ENCODE data around the gene EEF1G. TPM values are rescaled to one million over a fixed set of nuclear protein-coding genes. Genes with fewer than 3 reads are reported as not detected.

Gene EEF1G
- total and polyA plus RNA-seq, 4 donors = 941 to 1,160 (median 1,086) TPM

DNA sequence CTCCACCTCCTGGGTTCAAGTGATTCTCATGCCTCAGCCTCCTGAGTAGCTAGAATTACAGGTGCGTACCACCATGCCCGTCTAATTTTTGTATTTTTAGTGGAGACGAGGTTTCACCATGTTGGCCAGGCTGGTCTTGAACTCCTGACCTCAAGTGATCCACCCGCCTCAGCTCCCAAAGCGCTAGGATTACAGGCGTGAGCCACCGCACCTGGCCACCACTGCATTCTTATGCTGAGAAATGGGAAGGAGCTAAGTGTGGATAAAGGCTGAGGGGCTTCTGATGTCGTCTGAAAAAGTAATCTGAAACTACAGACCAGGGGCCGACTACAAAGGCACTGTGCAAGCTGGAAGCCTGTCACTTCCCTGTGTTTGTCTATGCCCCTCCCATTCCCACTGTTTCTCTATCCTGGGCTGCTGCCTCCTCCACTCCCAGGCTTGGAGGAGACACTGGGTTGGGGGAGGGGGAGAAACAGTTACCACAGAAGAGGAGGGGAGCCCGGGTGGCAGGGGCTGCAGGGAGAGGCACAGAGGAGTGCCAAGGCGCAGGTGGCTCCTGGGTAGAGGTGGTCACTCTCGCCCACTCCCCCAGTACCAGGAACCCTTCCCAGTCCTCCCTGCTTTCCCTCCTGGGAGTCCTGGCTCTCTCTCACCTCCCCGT lies 30.9 kb upstream of the EEF1G start:
- H3K4me1 ChIP-seq (ENCODE audit: control insufficient read depth in 5 of 5, insufficient read depth in 5 of 5, low read length in 5 of 5) = peaks cover 6 to 26% (median 10%) of the 10 kb centered on the region in 5 donors
- no peak overlapping the region for H3K4me3 ChIP-seq
- ATAC-seq (ENCODE audit: insufficient read depth, low FRiP score) (no peak), DNase-seq (no peak)
- no peaks in the 10 kb centered on the region for H3K9me3 ChIP-seq (ENCODE audit: control insufficient read depth in 4 of 4, insufficient read depth in 3 of 4, low read length in 3 of 4)
- H3K27ac ChIP-seq (ENCODE audit: low read depth in 1 of 2, low read length in 1 of 2) = no peak overlapping the region
- 90 to 91% methylated on average over 13 of the region's 13 CpGs for WGBS, 2 donors
- H3K27me3 ChIP-seq (ENCODE audit: control insufficient read depth in 3 of 3, insufficient read depth in 3 of 3, low read length in 2 of 3) = no peaks in the 10 kb centered on the region
- TF ChIP-seq, protein P1, sequence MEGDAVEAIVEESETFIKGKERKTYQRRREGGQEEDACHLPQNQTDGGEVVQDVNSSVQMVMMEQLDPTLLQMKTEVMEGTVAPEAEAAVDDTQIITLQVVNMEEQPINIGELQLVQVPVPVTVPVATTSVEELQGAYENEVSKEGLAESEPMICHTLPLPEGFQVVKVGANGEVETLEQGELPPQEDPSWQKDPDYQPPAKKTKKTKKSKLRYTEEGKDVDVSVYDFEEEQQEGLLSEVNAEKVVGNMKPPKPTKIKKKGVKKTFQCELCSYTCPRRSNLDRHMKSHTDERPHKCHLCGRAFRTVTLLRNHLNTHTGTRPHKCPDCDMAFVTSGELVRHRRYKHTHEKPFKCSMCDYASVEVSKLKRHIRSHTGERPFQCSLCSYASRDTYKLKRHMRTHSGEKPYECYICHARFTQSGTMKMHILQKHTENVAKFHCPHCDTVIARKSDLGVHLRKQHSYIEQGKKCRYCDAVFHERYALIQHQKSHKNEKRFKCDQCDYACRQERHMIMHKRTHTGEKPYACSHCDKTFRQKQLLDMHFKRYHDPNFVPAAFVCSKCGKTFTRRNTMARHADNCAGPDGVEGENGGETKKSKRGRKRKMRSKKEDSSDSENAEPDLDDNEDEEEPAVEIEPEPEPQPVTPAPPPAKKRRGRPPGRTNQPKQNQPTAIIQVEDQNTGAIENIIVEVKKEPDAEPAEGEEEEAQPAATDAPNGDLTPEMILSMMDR (IDR thresholded peaks at IDR 0.05; ENCODE audit: control extremely low read depth, extremely low read depth) = no peak
- H3K9ac ChIP-seq (ENCODE audit: insufficient read depth in 1 of 2, low read length in 2 of 2) = no peak overlapping the region
- H3K36me3 ChIP-seq (ENCODE audit: control insufficient read depth in 4 of 4, insufficient read depth in 4 of 4, low read length in 4 of 4) = peaks cover 0 to 41% (median 20%) of the 10 kb centered on the region in 4 donors

DNA sequence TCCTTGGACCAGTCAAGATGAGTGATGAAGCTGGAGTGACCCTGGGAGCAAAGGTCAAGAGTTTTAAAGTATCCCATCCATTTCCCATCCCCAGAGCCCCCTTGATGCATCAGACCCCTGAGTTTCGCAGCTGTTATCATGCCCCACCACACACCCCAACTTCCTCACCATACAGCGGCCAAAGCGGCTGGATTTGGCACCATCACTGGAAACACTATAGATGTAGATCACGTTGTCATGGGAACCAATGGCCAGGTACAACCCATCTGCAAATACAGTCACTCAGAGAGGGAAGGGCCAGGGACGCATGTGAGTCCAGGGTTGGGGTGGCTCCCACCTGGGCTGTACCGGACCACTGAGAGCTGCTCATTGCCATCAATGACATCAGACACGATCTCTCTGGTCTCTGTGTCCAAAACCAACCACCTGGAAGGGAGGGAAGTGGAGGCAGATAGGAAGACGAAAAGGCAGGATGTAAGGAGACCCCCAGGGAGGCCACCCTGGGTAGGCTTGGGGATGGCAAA lies 30.1 kb upstream of the EEF1G start:
- Histone ChIP-seq H3K36me3 (ENCODE audit: control insufficient read depth in 4 of 4, insufficient read depth in 4 of 4, low read length in 4 of 4) (peaks cover 0 to 38% (median 20%) of the 10 kb centered on the region in 4 donors), H3K9me3 (ENCODE audit: control insufficient read depth in 4 of 4, insufficient read depth in 3 of 4, low read length in 3 of 4) (no peaks in the 10 kb centered on the region), H3K9ac (ENCODE audit: insufficient read depth in 1 of 2, low read length in 2 of 2) (no peak overlapping the region), H3K27ac (ENCODE audit: low read depth in 1 of 2, low read length in 1 of 2) (no peak overlapping the region), H3K4me3 (no peak overlapping the region), H3K4me1 (ENCODE audit: control insufficient read depth in 5 of 5, insufficient read depth in 5 of 5, low read length in 5 of 5) (peaks cover 8 to 33% (median 12%) of the 10 kb centered on the region in 5 donors), H3K27me3 (ENCODE audit: control insufficient read depth in 3 of 3, insufficient read depth in 3 of 3, low read length in 2 of 3) (no peaks in the 10 kb centered on the region)
- ATAC-seq (ENCODE audit: insufficient read depth, low FRiP score) (no peak), DNase-seq (no peak)
- WGBS, 2 donors = 95 to 97% methylated on average over 8 of the region's 8 CpGs
- TF ChIP-seq, protein P1 (IDR thresholded peaks at IDR 0.05; ENCODE audit: control extremely low read depth, extremely low read depth) = no peak

DNA sequence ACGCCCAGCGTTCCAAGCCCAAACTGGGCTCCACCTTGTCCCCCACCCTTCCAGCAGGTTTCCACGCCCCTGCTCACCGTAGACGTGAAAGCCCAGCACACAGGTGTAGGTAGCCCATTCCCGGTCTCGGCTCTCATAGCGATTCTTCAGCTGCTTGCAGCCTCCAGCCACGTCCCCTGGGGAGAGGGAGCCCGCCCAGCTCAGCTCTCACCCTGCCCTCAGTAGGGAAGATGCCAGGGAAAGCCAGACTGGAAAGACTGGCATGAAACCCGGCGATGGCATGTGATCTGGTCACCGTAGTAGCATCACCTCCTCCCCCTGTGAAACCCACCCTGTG lies 29.3 kb upstream of the EEF1G start:
- H3K4me1 ChIP-seq (ENCODE audit: control insufficient read depth in 5 of 5, insufficient read depth in 5 of 5, low read length in 5 of 5) = peaks cover 8 to 36% (median 12%) of the 10 kb centered on the region in 5 donors
- ATAC-seq (ENCODE audit: insufficient read depth, low FRiP score) (no peak), DNase-seq (no peak)
- no peak overlapping the region for H3K4me3 ChIP-seq
- H3K9me3 ChIP-seq (ENCODE audit: control insufficient read depth in 4 of 4, insufficient read depth in 3 of 4, low read length in 3 of 4) = no peaks in the 10 kb centered on the region
- H3K27me3 ChIP-seq (ENCODE audit: control insufficient read depth in 3 of 3, insufficient read depth in 3 of 3, low read length in 2 of 3) = no peaks in the 10 kb centered on the region
- no peak overlapping the region for H3K9ac ChIP-seq (ENCODE audit: insufficient read depth in 1 of 2, low read length in 2 of 2)
- peak overlapping the region in 1 of 2 donors; percentile 96 for H3K27ac ChIP-seq (ENCODE audit: low read depth in 1 of 2, low read length in 1 of 2)
- 77 to 89% methylated on average over 13 of the region's 13 CpGs for WGBS, 2 donors
- peaks cover 4 to 34% (median 21%) of the 10 kb centered on the region in 4 donors for H3K36me3 ChIP-seq (ENCODE audit: control insufficient read depth in 4 of 4, insufficient read depth in 4 of 4, low read length in 4 of 4)
- TF ChIP-seq, protein P1 (IDR thresholded peaks at IDR 0.05; ENCODE audit: control extremely low read depth, extremely low read depth) = no peak
